Neural cell (in vitro differentiated cells): ENCODE data around the gene GIT2. TPM values are rescaled to one million over a fixed set of nuclear protein-coding genes. Genes with fewer than 3 reads are reported as not detected.

Experiments
- H2AFZ ChIP-seq: fragments of 200-600, 300-800 bp; sonication (generic), shearing (Covaris generic); 2 replicates; pipeline ENCODE4 v1.6.0; 2014; ENCODE audit warnings: low read depth, mild to moderate bottlenecking, antibody characterized with exemption, low read length, moderate library complexity
- H3F3A ChIP-seq: fragments of 200-600 bp; shearing (Covaris generic); 2 replicates; pipeline ENCODE4 v1.6.1; 2016; ENCODE audit warnings: mild to moderate bottlenecking, moderate library complexity, mixed read lengths, antibody characterized with exemption, low read length; ENCODE audit not compliant: insufficient read depth, poor library complexity, severe bottlenecking
- H3K27ac ChIP-seq: fragments of 200-600, 300-800 bp; sonication (generic), shearing (Covaris generic); 2 replicates; pipeline ENCODE4 v1.5.1; 2014; ENCODE audit warnings: mild to moderate bottlenecking, low read length, moderate library complexity
- H3K27me3 ChIP-seq: fragments of 300-800, 200-600 bp; sonication (generic), shearing (Covaris generic); 2 replicates; pipeline ENCODE4 v1.6.0; 2014; ENCODE audit warnings: mild to moderate bottlenecking, low read depth, low read length, moderate library complexity; ENCODE audit not compliant: insufficient read depth
- H3K36me3 ChIP-seq: fragments of 300-800, 200-600 bp; sonication (generic), shearing (Covaris generic); 2 replicates; pipeline ENCODE4 v1.5.1; 2014; ENCODE audit warnings: mild to moderate bottlenecking, antibody characterized with exemption, low read length, moderate library complexity; ENCODE audit not compliant: insufficient read depth
- H3K4me2 ChIP-seq: fragments of 300-800, 200-600 bp; sonication (generic), shearing (Covaris generic); 2 replicates; pipeline ENCODE4 v1.6.0; 2014; ENCODE audit warnings: mild to moderate bottlenecking, low read length
- H3K4me3 ChIP-seq: fragments of 300-800, 200-600 bp; sonication (generic), shearing (Covaris generic); 2 replicates; pipeline ENCODE4 v1.5.1; 2014; ENCODE audit warnings: mild to moderate bottlenecking, low read length, moderate library complexity
- H3K79me2 ChIP-seq: fragments of 200-600 bp; shearing (Covaris generic); replicated peaks from 2 replicates; pipeline ENCODE4 v1.6.0; 2014; ENCODE audit warnings: mild to moderate bottlenecking, low read length, moderate library complexity; ENCODE audit not compliant: insufficient read depth
- H3K9ac ChIP-seq: fragments of 300-800, 200-600 bp; sonication (generic), shearing (Covaris generic); 2 replicates; pipeline ENCODE4 v1.6.1; 2016; ENCODE audit warnings: mild to moderate bottlenecking, low read length, mixed read lengths
- H3K9me2 ChIP-seq: fragments of 200-600 bp; shearing (Covaris generic); 2 replicates; pipeline ENCODE4 v1.6.1; 2016; ENCODE audit warnings: mild to moderate bottlenecking, low read length, mixed read lengths; ENCODE audit not compliant: insufficient read depth
- H3K9me3 ChIP-seq: fragments of 200-600, 300-800 bp; sonication (generic), shearing (Covaris generic); 2 replicates; pipeline ENCODE4 v1.6.1; 2016; ENCODE audit warnings: mild to moderate bottlenecking, mixed run types, low read length, moderate library complexity, mixed read lengths
- H4K20me1 ChIP-seq: fragments of 200-600 bp; shearing (Covaris generic); 2 replicates; pipeline ENCODE4 v1.6.1; 2016; ENCODE audit warnings: mild to moderate bottlenecking, mixed run types; ENCODE audit not compliant: insufficient read depth
- EP300 ChIP-seq: fragments of 450-650 bp; conservative IDR thresholded peaks from 2 replicates; pipeline ENCODE4 v1.6.1; 2014; ENCODE audit warnings: antibody characterized with exemption, mild to moderate bottlenecking, moderate library complexity; ENCODE audit not compliant: poor library complexity, severe bottlenecking
- EZH2 ChIP-seq: fragments of 200-600, 300-800 bp; shearing (Covaris generic), sonication (generic); IDR thresholded peaks from 2 replicates; pipeline ENCODE4 v1.6.1; 2014; ENCODE audit warnings: antibody characterized with exemption, low read length, borderline replicate concordance, mild to moderate bottlenecking; ENCODE audit not compliant: insufficient read depth, poor library complexity, severe bottlenecking
- MXI1 ChIP-seq: fragments of 450-650 bp; conservative IDR thresholded peaks from 2 replicates; pipeline ENCODE4 v1.6.1; 2014; ENCODE audit warnings: antibody characterized with exemption, mild to moderate bottlenecking; ENCODE audit not compliant: poor library complexity, severe bottlenecking
- POLR2AphosphoS5 ChIP-seq: IDR thresholded peaks from 2 replicates; pipeline ENCODE4 v1.6.1; 2012
- RAD21 ChIP-seq: fragments of 450-650 bp; conservative IDR thresholded peaks from 2 replicates; pipeline ENCODE4 v1.6.1; 2014; ENCODE audit warnings: antibody characterized with exemption, mild to moderate bottlenecking, moderate library complexity
- SMC3 ChIP-seq: fragments of 450-650 bp; conservative IDR thresholded peaks from 2 replicates; pipeline ENCODE4 v1.6.1; 2014; ENCODE audit warnings: antibody characterized with exemption, mild to moderate bottlenecking, moderate library complexity; ENCODE audit not compliant: poor library complexity
- TAF1 ChIP-seq: IDR thresholded peaks from 2 replicates; pipeline ENCODE4 v1.6.1; 2012; ENCODE audit warnings: low read depth
- polyA plus RNA-seq: library from polyadenylated mRNA; depleted of rRNA; stranded (reverse); fragments of >200 nt; gene quantifications from 2 replicates; pipeline ENCODE4 v1.2.3, GENCODE V29; 2014
- TF ChIP-seq, protein P1 (sequence below): IDR thresholded peaks from 2 replicates; pipeline ENCODE4 v1.6.1; 2012; ENCODE audit warnings: borderline replicate concordance
- TF ChIP-seq, protein P2 (sequence below): fragments of 450-650 bp; IDR thresholded peaks from 2 replicates; pipeline ENCODE4 v1.5.1; 2014; ENCODE audit warnings: antibody characterized with exemption, mild to moderate bottlenecking, moderate library complexity; ENCODE audit not compliant: poor library complexity, severe bottlenecking

The GIT2 gene
- polyA plus RNA-seq, 1 donor from 2014 or later = 14.2 TPM

DNA sequence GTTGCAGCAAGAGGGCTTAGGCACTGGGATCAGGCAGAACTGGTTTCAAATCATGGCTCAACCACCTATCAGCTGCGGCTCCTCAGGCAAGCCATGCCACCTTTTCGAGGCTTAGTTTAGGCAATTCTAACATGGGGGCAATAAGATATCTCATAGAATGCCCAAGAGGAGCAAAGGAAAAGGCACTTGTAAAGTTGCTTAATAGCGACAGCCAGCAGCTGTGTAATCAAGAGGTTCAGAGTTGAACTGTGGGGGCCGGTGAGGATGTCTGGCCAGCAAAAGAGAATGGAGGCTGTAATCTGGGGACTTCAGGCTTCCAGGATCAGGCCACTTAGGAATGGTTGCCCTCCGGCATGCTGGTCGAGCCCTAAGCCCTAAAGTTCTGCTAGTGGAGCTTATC, 99.1 kb downstream of the GIT2 start:
- Histone ChIP-seq H3K79me2 (no peaks in the 10 kb centered on the region), H3F3A (no peaks in the 10 kb centered on the region), H3K9me3 (no peaks in the 10 kb centered on the region), H4K20me1 (no peaks in the 10 kb centered on the region), H3K9me2 (no peaks in the 10 kb centered on the region), H3K27ac (no peak overlapping the region), H3K27me3 (no peaks in the 10 kb centered on the region), H3K4me2 (no peak overlapping the region), H3K9ac (no peak overlapping the region), H3K4me3 (no peak overlapping the region), H2AFZ (no peak overlapping the region), H3K36me3 (no peaks in the 10 kb centered on the region)
- no peak for TF ChIP-seq TAF1
- TF ChIP-seq, protein P1, sequence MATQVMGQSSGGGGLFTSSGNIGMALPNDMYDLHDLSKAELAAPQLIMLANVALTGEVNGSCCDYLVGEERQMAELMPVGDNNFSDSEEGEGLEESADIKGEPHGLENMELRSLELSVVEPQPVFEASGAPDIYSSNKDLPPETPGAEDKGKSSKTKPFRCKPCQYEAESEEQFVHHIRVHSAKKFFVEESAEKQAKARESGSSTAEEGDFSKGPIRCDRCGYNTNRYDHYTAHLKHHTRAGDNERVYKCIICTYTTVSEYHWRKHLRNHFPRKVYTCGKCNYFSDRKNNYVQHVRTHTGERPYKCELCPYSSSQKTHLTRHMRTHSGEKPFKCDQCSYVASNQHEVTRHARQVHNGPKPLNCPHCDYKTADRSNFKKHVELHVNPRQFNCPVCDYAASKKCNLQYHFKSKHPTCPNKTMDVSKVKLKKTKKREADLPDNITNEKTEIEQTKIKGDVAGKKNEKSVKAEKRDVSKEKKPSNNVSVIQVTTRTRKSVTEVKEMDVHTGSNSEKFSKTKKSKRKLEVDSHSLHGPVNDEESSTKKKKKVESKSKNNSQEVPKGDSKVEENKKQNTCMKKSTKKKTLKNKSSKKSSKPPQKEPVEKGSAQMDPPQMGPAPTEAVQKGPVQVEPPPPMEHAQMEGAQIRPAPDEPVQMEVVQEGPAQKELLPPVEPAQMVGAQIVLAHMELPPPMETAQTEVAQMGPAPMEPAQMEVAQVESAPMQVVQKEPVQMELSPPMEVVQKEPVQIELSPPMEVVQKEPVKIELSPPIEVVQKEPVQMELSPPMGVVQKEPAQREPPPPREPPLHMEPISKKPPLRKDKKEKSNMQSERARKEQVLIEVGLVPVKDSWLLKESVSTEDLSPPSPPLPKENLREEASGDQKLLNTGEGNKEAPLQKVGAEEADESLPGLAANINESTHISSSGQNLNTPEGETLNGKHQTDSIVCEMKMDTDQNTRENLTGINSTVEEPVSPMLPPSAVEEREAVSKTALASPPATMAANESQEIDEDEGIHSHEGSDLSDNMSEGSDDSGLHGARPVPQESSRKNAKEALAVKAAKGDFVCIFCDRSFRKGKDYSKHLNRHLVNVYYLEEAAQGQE = no peak
- TF ChIP-seq, protein P2, sequence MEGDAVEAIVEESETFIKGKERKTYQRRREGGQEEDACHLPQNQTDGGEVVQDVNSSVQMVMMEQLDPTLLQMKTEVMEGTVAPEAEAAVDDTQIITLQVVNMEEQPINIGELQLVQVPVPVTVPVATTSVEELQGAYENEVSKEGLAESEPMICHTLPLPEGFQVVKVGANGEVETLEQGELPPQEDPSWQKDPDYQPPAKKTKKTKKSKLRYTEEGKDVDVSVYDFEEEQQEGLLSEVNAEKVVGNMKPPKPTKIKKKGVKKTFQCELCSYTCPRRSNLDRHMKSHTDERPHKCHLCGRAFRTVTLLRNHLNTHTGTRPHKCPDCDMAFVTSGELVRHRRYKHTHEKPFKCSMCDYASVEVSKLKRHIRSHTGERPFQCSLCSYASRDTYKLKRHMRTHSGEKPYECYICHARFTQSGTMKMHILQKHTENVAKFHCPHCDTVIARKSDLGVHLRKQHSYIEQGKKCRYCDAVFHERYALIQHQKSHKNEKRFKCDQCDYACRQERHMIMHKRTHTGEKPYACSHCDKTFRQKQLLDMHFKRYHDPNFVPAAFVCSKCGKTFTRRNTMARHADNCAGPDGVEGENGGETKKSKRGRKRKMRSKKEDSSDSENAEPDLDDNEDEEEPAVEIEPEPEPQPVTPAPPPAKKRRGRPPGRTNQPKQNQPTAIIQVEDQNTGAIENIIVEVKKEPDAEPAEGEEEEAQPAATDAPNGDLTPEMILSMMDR = no peak
- TF ChIP-seq MXI1 = no peak
- TF ChIP-seq EP300 = no peak
- no peak for TF ChIP-seq POLR2AphosphoS5
- no peak for TF ChIP-seq RAD21
- no peak for TF ChIP-seq SMC3
- TF ChIP-seq EZH2 = no peak

DNA sequence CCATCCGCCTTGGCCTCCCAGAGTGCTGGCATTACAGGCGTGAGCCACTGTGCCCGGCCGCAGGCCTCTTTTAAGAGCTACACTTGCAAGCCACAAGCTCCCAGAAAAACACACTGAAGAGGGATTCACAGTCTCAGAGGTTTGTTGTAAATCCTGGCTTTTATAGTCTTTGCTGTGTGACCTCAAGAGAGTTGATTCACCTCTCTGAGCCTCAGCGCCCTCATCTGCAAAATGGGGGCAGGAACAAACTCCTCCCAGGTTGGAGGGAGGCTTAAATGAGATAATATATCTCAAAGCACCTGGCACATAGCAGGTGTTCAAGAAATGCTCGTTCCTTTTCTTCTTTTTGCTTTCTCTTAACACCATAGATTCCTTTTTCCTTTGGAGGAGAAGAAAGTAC, 100.0 kb downstream of the GIT2 start:
- H3K36me3 ChIP-seq = no peaks in the 10 kb centered on the region
- no peak overlapping the region for H3K4me3 ChIP-seq
- H3K4me2 ChIP-seq = no peak overlapping the region
- H3F3A ChIP-seq = no peaks in the 10 kb centered on the region
- TF ChIP-seq, protein P2 = no peak
- no peak for TF ChIP-seq TAF1
- no peak for TF ChIP-seq EP300
- TF ChIP-seq, protein P1 = no peak
- TF ChIP-seq EZH2 = no peak
- no peak for TF ChIP-seq RAD21
- no peak for TF ChIP-seq SMC3
- TF ChIP-seq MXI1 = no peak
- no peak for TF ChIP-seq POLR2AphosphoS5
- no peaks in the 10 kb centered on the region for H3K9me3 ChIP-seq
- H2AFZ ChIP-seq = no peak overlapping the region
- no peaks in the 10 kb centered on the region for H3K27me3 ChIP-seq
- no peaks in the 10 kb centered on the region for H3K9me2 ChIP-seq
- H4K20me1 ChIP-seq = no peaks in the 10 kb centered on the region
- no peaks in the 10 kb centered on the region for H3K79me2 ChIP-seq
- H3K9ac ChIP-seq = no peak overlapping the region
- no peak overlapping the region for H3K27ac ChIP-seq
